ENCODE data around the gene HDDC3. TPM values are rescaled to one million over a fixed set of nuclear protein-coding genes. Genes with fewer than 3 reads are reported as not detected.

HDDC3 gene
- total RNA-seq, 2 experiments from 2014 or later = 34.2 to 35.6 TPM

- Mint-ChIP-seq H3K4me1 (ENCODE audit: low read depth) (peaks cover 7% of the 10 kb centered on the region), H3K4me3 (no peak overlapping the region), H3K27me3 (peaks cover 5% of the 10 kb centered on the region), H3K27ac (no peak overlapping the region), H3K36me3 (ENCODE audit: low read depth) (peaks cover 24% of the 10 kb centered on the region), H3K9me3 (no peaks in the 10 kb centered on the region)
- intact Hi-C loops (cut with micrococcal nuclease) = no loop called here
- DNase-seq (no peak), ATAC-seq (no peak)
- ChIA-PET CTCF (no interaction called here), POLR2A (interaction anchor here (1.3 to 1.9 kb wide), 2 partner anchors 10 to 21 kb away, joined by 4 to 8 read pairs; no protein-coding TSS in a partner anchor)
- TF ChIP-seq, protein P1, sequence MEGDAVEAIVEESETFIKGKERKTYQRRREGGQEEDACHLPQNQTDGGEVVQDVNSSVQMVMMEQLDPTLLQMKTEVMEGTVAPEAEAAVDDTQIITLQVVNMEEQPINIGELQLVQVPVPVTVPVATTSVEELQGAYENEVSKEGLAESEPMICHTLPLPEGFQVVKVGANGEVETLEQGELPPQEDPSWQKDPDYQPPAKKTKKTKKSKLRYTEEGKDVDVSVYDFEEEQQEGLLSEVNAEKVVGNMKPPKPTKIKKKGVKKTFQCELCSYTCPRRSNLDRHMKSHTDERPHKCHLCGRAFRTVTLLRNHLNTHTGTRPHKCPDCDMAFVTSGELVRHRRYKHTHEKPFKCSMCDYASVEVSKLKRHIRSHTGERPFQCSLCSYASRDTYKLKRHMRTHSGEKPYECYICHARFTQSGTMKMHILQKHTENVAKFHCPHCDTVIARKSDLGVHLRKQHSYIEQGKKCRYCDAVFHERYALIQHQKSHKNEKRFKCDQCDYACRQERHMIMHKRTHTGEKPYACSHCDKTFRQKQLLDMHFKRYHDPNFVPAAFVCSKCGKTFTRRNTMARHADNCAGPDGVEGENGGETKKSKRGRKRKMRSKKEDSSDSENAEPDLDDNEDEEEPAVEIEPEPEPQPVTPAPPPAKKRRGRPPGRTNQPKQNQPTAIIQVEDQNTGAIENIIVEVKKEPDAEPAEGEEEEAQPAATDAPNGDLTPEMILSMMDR (IDR thresholded peaks at IDR 0.05) = no peak
Observed at GRCh38 chr15:90882781-90883525, 49.4 kb downstream of the HDDC3 start.

- Mint-ChIP-seq H3K9me3 (no peaks in the 10 kb centered on the region), H3K4me1 (ENCODE audit: low read depth) (peaks cover 7% of the 10 kb centered on the region), H3K27me3 (peaks cover 2% of the 10 kb centered on the region), H3K4me3 (no peak overlapping the region), H3K36me3 (ENCODE audit: low read depth) (peaks cover 32% of the 10 kb centered on the region), H3K27ac (no peak overlapping the region)
- ATAC-seq = no peak
- intact Hi-C loops (cut with micrococcal nuclease) = no loop called here
- TF ChIP-seq, protein P1 (IDR thresholded peaks at IDR 0.05) = no peak
- DNase-seq = no peak
- POLR2A ChIA-PET = interaction anchor here (0.8 to 2.1 kb wide), 5 partner anchors 9 to 165 kb away, joined by 4 to 8 read pairs (median 4); partner anchors contain the start of gene BLM
- CTCF ChIA-PET = no interaction called here
Observed at GRCh38 chr15:90881978-90882721, 50.2 kb downstream of the HDDC3 start.

DNA sequence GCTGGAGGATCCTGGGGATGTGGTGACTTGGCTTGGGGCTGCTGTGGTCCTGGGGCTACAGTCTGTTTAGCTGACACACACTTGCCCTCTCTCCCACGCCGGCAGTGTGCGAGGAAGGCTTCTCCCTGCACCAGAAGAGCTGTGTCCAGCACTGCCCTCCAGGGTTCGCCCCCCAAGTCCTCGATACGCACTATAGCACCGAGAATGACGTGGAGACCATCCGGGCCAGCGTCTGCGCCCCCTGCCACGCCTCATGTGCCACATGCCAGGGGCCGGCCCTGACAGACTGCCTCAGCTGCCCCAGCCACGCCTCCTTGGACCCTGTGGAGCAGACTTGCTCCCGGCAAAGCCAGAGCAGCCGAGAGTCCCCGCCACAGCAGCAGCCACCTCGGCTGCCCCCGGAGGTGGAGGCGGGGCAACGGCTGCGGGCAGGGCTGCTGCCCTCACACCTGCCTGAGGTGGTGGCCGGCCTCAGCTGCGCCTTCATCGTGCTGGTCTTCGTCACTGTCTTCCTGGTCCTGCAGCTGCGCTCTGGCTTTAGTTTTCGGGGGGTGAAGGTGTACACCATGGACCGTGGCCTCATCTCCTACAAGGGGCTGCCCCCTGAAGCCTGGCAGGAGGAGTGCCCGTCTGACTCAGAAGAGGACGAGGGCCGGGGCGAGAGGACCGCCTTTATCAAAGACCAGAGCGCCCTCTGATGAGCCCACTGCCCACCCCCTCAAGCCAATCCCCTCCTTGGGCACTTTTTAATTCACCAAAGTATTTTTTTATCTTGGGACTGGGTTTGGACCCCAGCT is 51.0 kb downstream of the HDDC3 start:
- POLR2A ChIA-PET = interaction anchor here (0.6 to 2.1 kb wide), 6 partner anchors 8 to 164 kb away, joined by 3 to 8 read pairs (median 4); partner anchors contain the start of gene BLM
- Mint-ChIP-seq H3K36me3 (ENCODE audit: low read depth) (peaks cover 39% of the 10 kb centered on the region), H3K4me1 (ENCODE audit: low read depth) (peaks cover 8% of the 10 kb centered on the region), H3K9me3 (no peaks in the 10 kb centered on the region), H3K27ac (no peak overlapping the region), H3K27me3 (peaks cover 2% of the 10 kb centered on the region), H3K4me3 (no peak overlapping the region)
- CTCF ChIA-PET = interaction anchor here (0.6 kb wide), 1 partner anchor 119 kb away, joined by 3 read pairs; no protein-coding TSS in a partner anchor
- TF ChIP-seq, protein P1 (IDR thresholded peaks at IDR 0.05) = no peak
- DNase-seq = no peak
- intact Hi-C loops (cut with micrococcal nuclease) = no loop called here
- no peak for ATAC-seq

- TF ChIP-seq, protein P1 (IDR thresholded peaks at IDR 0.05) = no peak
- DNase-seq (no peak), ATAC-seq (no peak)
- H3K9me3 Mint-ChIP-seq = no peaks in the 10 kb centered on the region
- intact Hi-C loops (cut with micrococcal nuclease) = no loop called here
- peaks cover 41% of the 10 kb centered on the region for H3K36me3 Mint-ChIP-seq (ENCODE audit: low read depth)
- ChIA-PET CTCF (no interaction called here), POLR2A (interaction anchor here (1.7 to 2.1 kb wide), 2 partner anchors 22 to 54 kb away, joined by 4 read pairs; no protein-coding TSS in a partner anchor)
- H3K4me3 Mint-ChIP-seq = no peak overlapping the region
- H3K27me3 Mint-ChIP-seq = peaks cover 2% of the 10 kb centered on the region
- H3K27ac Mint-ChIP-seq = no peak overlapping the region
- peaks cover 4% of the 10 kb centered on the region for H3K4me1 Mint-ChIP-seq (ENCODE audit: low read depth)
Observed at GRCh38 chr15:90880381-90881145, 51.8 kb downstream of the HDDC3 start.

Other genes with a start within 250 kb of the HDDC3 start
- 10 to 100 TPM; 45.2 to 53.6 TPM for gene BLM, start 215.2 kb downstream of the HDDC3 start, total RNA-seq
- gene FURIN, start 64.0 kb downstream of the HDDC3 start, total RNA-seq = 100 to 1,000 TPM; 111 to 117 TPM
- gene FES, start 48.0 kb downstream of the HDDC3 start, total RNA-seq = 1 to 10 TPM; 4.1 to 4.6 TPM
- gene MAN2A2, start 29.2 kb downstream of the HDDC3 start, total RNA-seq = 10 to 100 TPM; 85.0 to 87.7 TPM
- gene UNC45A, start 2.7 kb upstream of the HDDC3 start, total RNA-seq = 10 to 100 TPM; 65.0 to 66.8 TPM
- 10 to 100 TPM; 30.0 to 30.9 TPM for gene RCCD1, start 22.3 kb upstream of the HDDC3 start, total RNA-seq
- gene PRC1, start 62.0 kb upstream of the HDDC3 start, total RNA-seq = 10 to 100 TPM; 83.1 to 96.9 TPM
- 10 to 100 TPM; 22.2 to 22.9 TPM for gene VPS33B, start 90.0 kb upstream of the HDDC3 start, total RNA-seq
- gene SV2B, start 167.7 kb upstream of the HDDC3 start, total RNA-seq = not detected

Data from activated CD8-positive, alpha-beta T cell treated with anti-CD3 and anti-CD28 coated beads for 36 hours (primary cell).